ENCODE measurements around the gene PACSIN1. TPM values are rescaled to one million over a fixed set of nuclear protein-coding genes. Genes with fewer than 3 reads are reported as not detected.

The PACSIN1 gene
- total and polyA plus RNA-seq, 7 donors: 0.36 to 1.9 (median 0.68) TPM; not detected in 2

- intact Hi-C loops (cut with DNase I): no loop called here
- TF ChIP-seq CTCF (IDR thresholded peaks at IDR 0.05) (no peak), POLR2AphosphoS5 (IDR thresholded peaks at IDR 0.05) (no peak), EP300 (IDR thresholded peaks at IDR 0.05) (no peak), POLR2A (IDR thresholded peaks at IDR 0.05) (no peak)
- Histone ChIP-seq H3K27me3 (no peaks in the 10 kb centered on the region), H3K9me3 (peaks cover 0 to 5% (median 0%) of the 10 kb centered on the region in 4 donors), H3K4me3 (no peak overlapping the region), H3K36me3 (no peaks in the 10 kb centered on the region), H3K27ac (no peak overlapping the region), H3K4me1 (no peaks in the 10 kb centered on the region)
- DNase-seq: peak; percentile 21
- WGBS, 2 donors: 58 to 86% methylated on average over 5 of the region's 5 CpGs
Measured at GRCh38 chr6:34506718-34507117, 40.8 kb downstream of the PACSIN1 start.

- Histone ChIP-seq H3K36me3 (no peaks in the 10 kb centered on the region), H3K9me3 (peaks cover 0 to 5% (median 0%) of the 10 kb centered on the region in 4 donors), H3K4me3 (no peak overlapping the region), H3K4me1 (no peaks in the 10 kb centered on the region), H3K27ac (no peak overlapping the region), H3K27me3 (no peaks in the 10 kb centered on the region)
- no peak for DNase-seq
- TF ChIP-seq CTCF (IDR thresholded peaks at IDR 0.05): no peak
- TF ChIP-seq EP300 (IDR thresholded peaks at IDR 0.05): no peak
- TF ChIP-seq POLR2A (IDR thresholded peaks at IDR 0.05): no peak
- TF ChIP-seq POLR2AphosphoS5 (IDR thresholded peaks at IDR 0.05): no peak
- intact Hi-C loops (cut with DNase I): no loop called here
- WGBS, 2 donors: 94 to 95% methylated on average over 3 of the region's 3 CpGs
Measured at GRCh38 chr6:34508425-34508824, 42.5 kb downstream of the PACSIN1 start.

DNA sequence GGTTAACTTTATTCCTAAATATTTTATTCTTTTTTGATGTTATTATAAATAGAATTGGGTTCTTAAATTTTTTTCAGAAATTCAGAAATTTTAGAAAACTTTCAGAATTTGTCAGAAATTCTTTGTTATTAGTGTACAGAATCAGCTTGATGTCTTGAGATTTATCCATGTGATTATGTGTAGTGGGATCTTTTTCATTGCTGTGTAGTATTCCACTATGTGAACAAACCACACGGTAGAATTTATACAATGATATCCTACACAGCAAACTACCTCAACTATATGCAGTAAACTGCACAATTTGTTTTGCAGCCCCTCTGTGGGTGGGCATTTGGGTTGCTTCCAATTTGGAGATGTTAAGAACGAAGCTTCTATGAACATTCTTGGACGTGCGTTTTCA, 43.9 kb downstream of the PACSIN1 start:
- Histone ChIP-seq H3K27me3 (peaks cover 0 to 4% (median 3%) of the 10 kb centered on the region in 3 donors), H3K9me3 (peaks cover 0 to 5% (median 0%) of the 10 kb centered on the region in 4 donors), H3K4me3 (no peak overlapping the region), H3K36me3 (no peaks in the 10 kb centered on the region), H3K27ac (no peak overlapping the region), H3K4me1 (peaks cover 0 to 3% (median 0%) of the 10 kb centered on the region in 4 donors)
- intact Hi-C loops (cut with DNase I): no loop called here
- DNase-seq: no peak
- 96 to 98% methylated on average over 4 of the region's 4 CpGs for WGBS, 2 donors
- TF ChIP-seq POLR2A (IDR thresholded peaks at IDR 0.05) (no peak), EP300 (IDR thresholded peaks at IDR 0.05) (no peak), CTCF (IDR thresholded peaks at IDR 0.05) (no peak), POLR2AphosphoS5 (IDR thresholded peaks at IDR 0.05) (no peak)

- peaks cover 0 to 5% (median 0%) of the 10 kb centered on the region in 4 donors for H3K9me3 ChIP-seq
- whole genome bisulfite sequencing, 2 donors: 89 to 91% methylated on average over 4 of the region's 4 CpGs
- no peaks in the 10 kb centered on the region for H3K36me3 ChIP-seq
- H3K27ac ChIP-seq: no peak overlapping the region
- no peak for DNase-seq
- TF ChIP-seq CTCF (IDR thresholded peaks at IDR 0.05) (no peak), POLR2AphosphoS5 (IDR thresholded peaks at IDR 0.05) (no peak), POLR2A (IDR thresholded peaks at IDR 0.05) (no peak), EP300 (IDR thresholded peaks at IDR 0.05) (no peak)
- intact Hi-C loops (cut with DNase I): no loop called here
- peaks cover 0 to 9% (median 5%) of the 10 kb centered on the region in 3 donors for H3K27me3 ChIP-seq
- H3K4me3 ChIP-seq: no peak overlapping the region
- H3K4me1 ChIP-seq: peaks cover 0 to 9% (median 0%) of the 10 kb centered on the region in 4 donors
Measured at GRCh38 chr6:34510299-34510698, 44.4 kb downstream of the PACSIN1 start.
